Mammary epithelial cell (primary cell): ENCODE measurements around the gene COL18A1.

Experiments
- CTCF ChIP-seq, 2 donors: IDR thresholded peaks in 1 of 2; conservative IDR thresholded peaks in 1 of 2; 2 replicates each; pipeline ENCODE4 v1.5.1; 2011 to 2012; ENCODE audit warnings: inconsistent platforms in 2 of 2, low read length in 2 of 2, mild to moderate bottlenecking in 2 of 2, control low read depth in 1 of 2, low read depth in 1 of 2; ENCODE audit not compliant: insufficient read depth in 1 of 2; ENCODE audit errors: extremely low read depth in 1 of 2
- EZH2 ChIP-seq: IDR thresholded peaks from 2 replicates; pipeline ENCODE4 v1.6.1; 2012; ENCODE audit warnings: low read length, inconsistent platforms, borderline replicate concordance

- TF ChIP-seq CTCF (conservative IDR thresholded peaks at IDR 0.05 in 1 of 2, IDR thresholded peaks at IDR 0.05 in 1 of 2; ENCODE audit: extremely low read depth in 1 of 2, insufficient read depth in 1 of 2, low read depth in 1 of 2, low read length in 2 of 2) (no peak), EZH2 (no peak)
These were observed 85.2 kb downstream of the COL18A1 start for GRCh38 chr21:45490049-45490731.
